Measurements from ENCODE around the gene PPP3R1.

The PPP3R1 gene

GRCh38 chr2:68256093-68256450 lies 3.7 kb upstream of the PPP3R1 start:
- DNase-seq (ENCODE audit: low spot score) = no peak

GRCh38 chr2:68253219-68254068 lies 1.1 kb upstream of the PPP3R1 start:
- DNase-seq (ENCODE audit: low spot score) = no peak

DNA sequence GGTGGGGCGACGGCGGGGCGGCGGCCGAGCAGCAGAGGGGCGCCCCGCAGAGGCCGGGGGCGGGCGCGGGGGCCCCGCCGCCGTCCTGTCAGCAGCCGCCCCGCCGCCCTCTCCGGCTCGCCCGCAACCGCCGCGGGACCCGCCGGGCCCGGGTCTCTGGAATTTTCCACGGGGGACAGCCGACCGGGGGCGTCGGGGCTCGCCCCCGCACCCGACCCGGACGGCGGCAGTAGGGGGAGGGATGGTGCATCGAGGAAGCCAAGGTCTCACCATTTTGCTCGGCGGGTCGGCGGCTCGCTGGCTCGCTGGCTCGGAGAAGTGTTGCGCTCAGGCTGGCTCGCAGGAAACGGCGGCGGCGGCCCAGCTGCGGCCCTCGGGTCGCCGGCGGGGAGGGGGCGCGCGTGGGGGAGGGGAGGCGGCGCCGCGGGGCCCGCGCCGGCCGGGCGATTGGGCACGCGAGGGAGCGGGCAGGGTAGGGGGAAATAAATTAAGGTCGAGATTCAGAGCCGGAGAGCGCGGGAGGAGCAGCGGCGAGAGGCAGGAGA lies 405 bp downstream of the PPP3R1 start:
- DNase-seq (ENCODE audit: low spot score) = no peak

DNA sequence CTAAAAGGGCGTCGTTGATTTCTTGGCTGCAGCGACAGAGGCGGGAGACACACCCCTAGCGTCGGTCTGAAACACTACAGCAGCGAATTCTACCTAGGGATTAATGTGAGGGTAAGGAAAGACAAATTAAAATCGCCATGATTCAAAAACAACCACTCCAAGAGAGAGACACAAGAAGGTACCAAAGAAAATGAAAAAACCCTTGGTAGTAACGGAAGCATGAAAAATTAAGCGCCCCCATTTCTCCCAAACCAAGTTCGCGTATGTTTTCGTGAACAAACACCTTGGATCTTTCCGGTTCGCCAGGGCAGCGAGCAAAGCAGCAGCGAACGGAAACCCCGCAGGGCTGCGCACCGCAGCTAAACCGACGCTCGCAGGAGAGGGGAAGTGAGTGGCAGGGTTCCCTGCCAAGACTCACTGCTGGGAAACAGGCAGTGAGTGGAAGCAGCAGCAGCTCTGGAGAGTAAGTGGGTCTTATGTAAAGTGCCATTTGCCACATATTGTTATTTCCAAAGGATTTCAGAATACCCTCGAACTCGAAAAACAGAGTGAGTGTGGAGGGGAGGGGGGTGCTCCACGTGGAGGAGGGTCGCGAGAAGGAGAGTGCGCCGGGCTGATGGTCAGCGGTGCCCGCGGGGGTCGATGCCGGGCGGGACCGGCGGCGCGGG lies 1.0 kb downstream of the PPP3R1 start:
- peak; percentile 79 for DNase-seq (ENCODE audit: low spot score)

GRCh38 chr2:68250652-68251186 lies 1.6 kb downstream of the PPP3R1 start:
- no peak for DNase-seq (ENCODE audit: low spot score)

GRCh38 chr2:68250196-68250595 lies 2.1 kb downstream of the PPP3R1 start:
- no peak for DNase-seq (ENCODE audit: low spot score)

DNA sequence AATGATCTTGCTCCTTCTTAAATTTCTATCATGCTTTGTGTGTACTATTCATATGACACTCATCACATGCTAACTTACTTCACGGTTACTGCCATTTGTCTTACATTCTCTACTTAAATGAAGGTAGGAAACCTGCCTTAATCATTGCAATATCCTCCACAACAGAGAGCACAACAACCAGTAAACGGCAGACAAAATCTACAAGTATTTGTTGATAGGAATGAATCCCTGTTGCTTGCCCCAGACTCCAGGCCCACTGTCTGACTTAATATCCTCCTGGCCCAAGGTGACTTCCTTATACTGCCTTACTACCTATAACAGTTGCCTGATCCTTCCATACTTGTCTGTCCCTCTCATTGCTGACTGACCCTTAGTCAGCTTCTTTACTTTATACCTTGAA lies 3.5 kb downstream of the PPP3R1 start:
- no peak for DNase-seq (ENCODE audit: low spot score)

GRCh38 chr2:68248361-68248760 lies 4.0 kb downstream of the PPP3R1 start:
- DNase-seq (ENCODE audit: low spot score) = no peak

GRCh38 chr2:68246396-68246795 lies 5.9 kb downstream of the PPP3R1 start:
- DNase-seq (ENCODE audit: low spot score) = no peak

GRCh38 chr2:68245672-68246071 lies 6.7 kb downstream of the PPP3R1 start:
- no peak for DNase-seq (ENCODE audit: low spot score)

GRCh38 chr2:68245066-68245465 lies 7.3 kb downstream of the PPP3R1 start:
- DNase-seq (ENCODE audit: low spot score) = no peak

GRCh38 chr2:68244456-68244855 lies 7.9 kb downstream of the PPP3R1 start:
- DNase-seq (ENCODE audit: low spot score) = no peak

GRCh38 chr2:68241732-68242131 lies 10.6 kb downstream of the PPP3R1 start:
- no peak for DNase-seq (ENCODE audit: low spot score)

DNA sequence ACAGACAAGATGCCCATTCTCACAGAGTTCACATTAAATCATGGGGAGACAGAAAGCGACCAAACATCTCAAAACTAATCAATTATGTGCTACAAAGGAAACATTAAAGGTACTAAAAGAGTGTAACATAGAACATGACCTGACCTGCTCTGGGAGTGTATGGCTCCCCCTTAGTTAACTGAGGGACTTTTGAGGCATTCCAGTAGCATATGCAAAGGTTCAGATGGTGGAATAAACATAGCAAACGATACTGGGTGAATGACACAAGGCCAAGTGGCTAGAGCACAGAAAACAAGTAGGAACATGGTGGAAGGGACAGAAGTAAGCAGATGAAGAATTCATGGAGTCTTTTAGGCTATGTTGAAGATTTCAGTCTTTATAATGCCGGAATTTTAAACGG lies 11.9 kb downstream of the PPP3R1 start:
- no peak for DNase-seq (ENCODE audit: low spot score)

- no peak for DNase-seq (ENCODE audit: low spot score)
Observed at GRCh38 chr2:68238955-68239822, 13.1 kb downstream of the PPP3R1 start.

DNA sequence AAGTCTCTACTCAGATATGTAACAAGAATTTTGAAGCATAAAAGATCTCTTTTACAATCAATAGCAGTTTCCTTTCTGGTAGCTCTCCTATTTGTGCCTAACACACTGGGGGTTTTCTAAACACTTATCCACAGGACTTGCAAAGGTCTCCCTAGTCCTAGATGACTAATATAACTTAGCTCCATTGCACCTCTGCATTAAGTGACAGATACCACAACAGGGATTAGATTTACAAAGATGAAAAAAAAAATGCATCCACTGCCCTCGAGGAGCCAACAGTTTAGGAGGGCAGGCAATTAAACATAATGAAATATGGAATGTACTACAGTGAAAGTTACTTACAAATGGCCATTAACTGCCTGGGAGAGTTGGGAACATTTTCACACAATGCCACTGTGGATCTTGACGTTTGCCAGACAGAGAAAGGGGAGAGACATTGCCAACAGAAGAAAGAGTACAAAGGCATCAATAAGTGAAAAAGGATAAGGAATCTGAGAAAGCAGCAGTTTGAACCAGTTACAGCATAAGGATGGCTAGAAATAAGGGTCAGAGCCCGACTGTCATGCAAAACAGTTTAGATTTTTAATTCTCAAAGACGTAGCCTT lies 14.3 kb downstream of the PPP3R1 start:
- no peak for DNase-seq (ENCODE audit: low spot score)

- no peak for DNase-seq (ENCODE audit: low spot score)
Observed at GRCh38 chr2:68237404-68237803, 14.9 kb downstream of the PPP3R1 start.

GRCh38 chr2:68236876-68237275 lies 15.5 kb downstream of the PPP3R1 start:
- DNase-seq (ENCODE audit: low spot score) = no peak

- DNase-seq (ENCODE audit: low spot score) = no peak
Observed at GRCh38 chr2:68236103-68236734, 16.1 kb downstream of the PPP3R1 start.

GRCh38 chr2:68235090-68235489 lies 17.2 kb downstream of the PPP3R1 start:
- no peak for DNase-seq (ENCODE audit: low spot score)

GRCh38 chr2:68234405-68234804 lies 17.9 kb downstream of the PPP3R1 start:
- DNase-seq (ENCODE audit: low spot score) = no peak

Measured in Ammon's horn (tissue), 1 donor.